ENCODE results near the gene FAM229B.
"Not testable (repeated sequence)": the region's sequence is repeated elsewhere in the genome, so short reads cannot be mapped to it uniquely, and the experiment has no call there.

GRCh38 chr6:112051251-112051740 is 36.1 kb upstream of the FAM229B start:
- TF ChIP-seq, protein P1, sequence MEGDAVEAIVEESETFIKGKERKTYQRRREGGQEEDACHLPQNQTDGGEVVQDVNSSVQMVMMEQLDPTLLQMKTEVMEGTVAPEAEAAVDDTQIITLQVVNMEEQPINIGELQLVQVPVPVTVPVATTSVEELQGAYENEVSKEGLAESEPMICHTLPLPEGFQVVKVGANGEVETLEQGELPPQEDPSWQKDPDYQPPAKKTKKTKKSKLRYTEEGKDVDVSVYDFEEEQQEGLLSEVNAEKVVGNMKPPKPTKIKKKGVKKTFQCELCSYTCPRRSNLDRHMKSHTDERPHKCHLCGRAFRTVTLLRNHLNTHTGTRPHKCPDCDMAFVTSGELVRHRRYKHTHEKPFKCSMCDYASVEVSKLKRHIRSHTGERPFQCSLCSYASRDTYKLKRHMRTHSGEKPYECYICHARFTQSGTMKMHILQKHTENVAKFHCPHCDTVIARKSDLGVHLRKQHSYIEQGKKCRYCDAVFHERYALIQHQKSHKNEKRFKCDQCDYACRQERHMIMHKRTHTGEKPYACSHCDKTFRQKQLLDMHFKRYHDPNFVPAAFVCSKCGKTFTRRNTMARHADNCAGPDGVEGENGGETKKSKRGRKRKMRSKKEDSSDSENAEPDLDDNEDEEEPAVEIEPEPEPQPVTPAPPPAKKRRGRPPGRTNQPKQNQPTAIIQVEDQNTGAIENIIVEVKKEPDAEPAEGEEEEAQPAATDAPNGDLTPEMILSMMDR (IDR thresholded peaks at IDR 0.05): not testable (repeated sequence)
- TF ChIP-seq ZFX (IDR thresholded peaks at IDR 0.05; ENCODE audit: borderline replicate concordance): not testable (repeated sequence)
